Stimulated activated CD8-positive, alpha-beta memory T cell treated with anti-CD3 and anti-CD28 coated beads, Interleukin-2, amount 100 ng/mL, for 48 hours (primary cell): ENCODE results near the gene PACSIN2.
"Not testable (repeated sequence)": the region's sequence is repeated elsewhere in the genome, so short reads cannot be mapped to it uniquely, and the experiment has no call there.

Experiments used
- DNase-seq, 2 donors: peaks; one replicate each; pipeline ENCODE4 v3.0.0-alpha.2; 2020; ENCODE audit warnings: low read depth in 2 of 2

PACSIN2 gene

DNA sequence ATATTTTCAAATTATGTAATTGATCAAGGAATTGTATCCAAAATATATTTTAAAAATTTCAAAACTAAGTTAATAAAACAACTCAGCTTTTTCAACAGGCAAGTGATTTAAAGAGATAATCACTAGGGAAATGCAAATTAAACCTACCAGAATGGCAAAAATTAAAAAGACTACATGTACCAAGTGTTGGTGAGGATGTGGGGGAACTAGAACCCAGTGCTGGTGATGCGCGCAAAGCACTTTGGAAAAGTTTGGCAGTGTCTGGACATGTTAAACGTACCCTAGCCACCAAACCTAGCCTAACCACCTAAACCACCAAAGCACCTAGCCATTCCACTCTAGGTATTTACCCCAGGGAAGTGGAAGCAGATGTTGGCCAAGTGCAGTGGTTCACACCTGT lies 22.9 kb downstream of the PACSIN2 start:
- no peak for DNase-seq

DNA sequence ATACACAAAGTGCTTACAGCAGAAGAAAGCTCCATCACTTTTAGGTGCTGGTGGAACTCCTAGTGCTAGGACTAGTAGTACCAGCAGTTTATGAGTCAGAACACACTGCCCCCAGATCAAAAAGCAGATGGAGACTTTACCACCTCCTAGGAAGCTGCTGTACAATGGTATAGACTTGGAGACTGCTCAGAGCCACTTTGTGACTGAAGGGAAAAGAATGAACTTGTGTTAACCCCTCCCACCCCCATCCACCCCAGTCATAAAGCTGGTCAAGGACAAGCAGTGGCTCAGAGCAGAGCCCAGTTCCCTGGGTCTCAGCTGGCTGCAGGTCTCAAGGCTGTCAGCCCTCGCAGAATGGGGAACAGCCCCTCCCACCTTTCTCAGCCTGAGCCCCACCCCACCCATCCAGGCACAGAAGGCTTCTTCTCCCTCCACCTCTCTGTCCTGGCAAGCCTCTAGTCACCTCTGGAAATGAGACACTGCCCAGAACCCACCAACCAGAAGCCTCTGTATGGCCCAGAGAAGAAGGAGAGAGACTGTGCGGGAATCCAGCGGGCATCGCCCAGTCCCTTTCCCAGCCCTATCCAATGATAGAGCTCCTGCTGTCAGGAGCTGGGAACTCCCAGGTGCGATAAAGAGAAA lies 23.8 kb downstream of the PACSIN2 start:
- DNase-seq: no peak

DNA sequence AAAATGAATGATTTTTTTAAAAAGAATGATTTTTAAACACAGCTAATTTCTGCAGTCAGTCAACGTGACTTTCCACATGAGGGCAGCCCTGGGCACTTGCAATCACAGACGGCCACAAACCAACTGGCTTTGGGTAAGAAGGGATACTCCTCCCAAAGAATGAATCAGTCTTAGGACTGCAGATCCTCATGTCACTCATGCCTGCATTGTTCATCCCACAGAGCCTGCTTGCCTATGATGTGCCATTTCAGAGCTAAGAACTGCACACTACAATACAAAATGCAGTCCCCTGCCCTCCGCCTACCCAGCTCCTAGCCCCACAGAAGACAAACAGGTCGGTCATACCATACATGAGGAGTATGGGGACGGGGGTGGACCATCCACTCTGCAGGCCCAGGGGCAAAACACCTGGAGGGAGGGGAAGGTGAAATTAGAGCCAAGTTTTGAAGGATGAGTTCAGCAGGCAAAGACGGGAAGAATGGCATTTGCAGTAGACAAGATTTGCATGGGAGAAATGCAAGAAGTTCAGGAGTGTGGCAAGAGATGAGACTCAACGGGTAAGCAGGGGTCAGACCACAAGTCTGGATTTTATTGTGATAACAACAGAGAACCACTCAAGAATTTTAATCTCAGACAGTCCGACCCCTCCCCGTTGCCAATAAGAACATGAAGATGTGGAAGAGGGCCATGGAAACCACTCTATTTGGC lies 24.7 kb downstream of the PACSIN2 start:
- DNase-seq: no peak

DNA sequence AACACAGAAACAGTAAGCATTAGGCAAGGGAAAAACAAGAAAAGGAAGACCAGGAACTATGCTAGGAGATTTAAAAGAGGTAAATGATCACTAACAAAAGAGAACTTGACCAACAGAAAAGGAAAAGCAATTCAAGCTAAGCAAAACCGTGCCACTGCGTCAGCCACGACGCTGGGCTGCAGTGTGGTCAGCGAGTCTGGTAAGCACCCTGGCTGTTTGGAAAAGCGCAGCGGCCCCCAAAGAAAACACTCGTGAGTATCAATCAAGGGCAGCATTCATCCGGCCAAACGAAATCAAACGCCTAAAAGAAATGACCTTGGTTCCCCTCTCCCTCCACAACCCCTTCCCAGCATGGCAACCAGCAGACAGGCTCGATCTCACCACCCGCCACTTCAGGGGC lies 28.8 kb downstream of the PACSIN2 start:
- DNase-seq: no peak

DNA sequence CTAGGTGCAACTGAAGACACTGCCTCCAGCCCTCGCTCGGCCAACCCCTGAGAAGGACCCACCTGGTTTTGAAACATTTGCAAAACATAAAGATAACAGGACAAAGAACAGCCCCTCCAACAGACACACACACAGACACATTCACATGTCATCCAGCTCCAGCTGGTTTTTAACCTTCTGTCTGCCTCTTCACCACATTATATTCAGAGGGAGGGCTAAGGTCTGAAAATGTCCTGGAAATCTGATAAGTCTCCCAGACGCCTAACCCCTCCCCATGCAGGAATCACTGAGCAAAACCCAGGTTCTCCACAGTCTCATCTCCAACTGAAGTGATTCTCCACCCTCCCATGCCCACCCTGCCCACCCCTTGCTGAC lies 29.4 kb downstream of the PACSIN2 start:
- DNase-seq: no peak

DNA sequence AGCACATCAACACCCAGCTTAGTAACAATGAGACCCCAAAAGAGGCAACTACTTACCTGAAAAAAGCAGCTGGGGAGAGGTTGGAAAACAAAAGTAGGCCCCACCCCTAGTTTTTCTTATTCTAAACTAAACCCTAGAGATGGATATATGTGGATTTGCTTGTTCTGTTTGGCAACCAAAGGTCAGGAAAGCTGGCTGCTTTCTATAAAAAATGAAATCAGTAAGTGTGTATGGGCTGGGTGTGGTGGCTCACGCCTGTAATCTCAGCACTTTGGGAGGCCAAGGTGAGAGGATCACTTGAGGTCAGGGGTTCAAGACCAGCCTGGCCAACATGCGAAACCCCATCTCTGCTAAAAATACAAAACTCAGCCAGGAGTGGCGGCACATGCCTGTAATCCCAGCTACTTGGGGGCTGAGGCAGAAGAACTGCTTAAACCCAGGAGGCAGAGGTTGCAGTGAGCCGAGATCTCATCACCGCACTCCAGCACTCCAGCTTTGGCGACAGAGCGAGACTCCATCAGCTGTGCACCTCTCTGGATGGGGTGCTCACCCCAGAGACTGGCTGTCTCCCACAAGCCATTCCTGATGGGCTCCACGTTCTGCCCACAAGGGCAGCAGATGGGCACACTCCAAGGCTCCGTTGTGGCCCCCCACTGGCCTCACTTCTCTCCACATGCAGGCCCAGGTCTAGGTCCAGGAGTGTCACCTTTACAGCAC lies 30.0 kb downstream of the PACSIN2 start:
- no peak for DNase-seq

DNA sequence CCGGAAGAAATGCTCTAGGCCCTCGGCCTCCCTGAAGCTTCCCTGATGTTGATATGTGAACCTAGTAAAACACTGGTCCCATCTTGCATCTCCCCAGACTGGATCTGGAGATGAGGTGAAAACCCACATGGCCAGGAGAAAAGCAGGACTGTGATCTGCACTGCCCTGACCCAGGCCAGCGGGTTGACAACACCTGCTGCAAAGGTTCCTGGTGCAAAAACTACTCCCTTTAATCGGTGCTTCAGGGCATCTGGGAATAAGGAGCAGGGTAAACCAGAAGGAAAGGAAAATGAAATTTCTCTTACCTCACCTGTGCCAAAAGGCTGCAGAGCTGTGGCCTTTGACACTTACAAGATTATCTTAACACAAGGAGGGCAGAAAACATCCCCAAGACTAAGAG lies 30.6 kb downstream of the PACSIN2 start:
- DNase-seq: no peak

DNA sequence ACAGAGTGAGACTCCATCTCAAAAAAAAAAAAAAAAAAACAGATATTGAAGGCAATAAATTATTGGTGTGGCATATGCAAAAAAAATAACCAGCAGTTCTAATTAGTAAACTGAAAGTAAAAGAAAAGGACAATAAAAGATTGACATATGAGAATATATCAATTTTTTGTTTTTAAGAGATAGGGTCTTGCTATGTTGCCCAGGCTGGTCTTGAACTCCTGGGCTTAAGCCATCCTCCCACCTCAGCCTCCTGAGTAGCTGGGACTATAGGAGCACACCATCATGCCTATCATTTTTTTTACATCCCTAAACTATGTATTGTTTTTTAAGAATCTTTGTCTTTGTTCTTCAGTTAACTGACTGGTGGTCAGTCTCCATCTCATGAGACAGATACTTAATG lies 31.5 kb downstream of the PACSIN2 start:
- DNase-seq: no peak

DNA sequence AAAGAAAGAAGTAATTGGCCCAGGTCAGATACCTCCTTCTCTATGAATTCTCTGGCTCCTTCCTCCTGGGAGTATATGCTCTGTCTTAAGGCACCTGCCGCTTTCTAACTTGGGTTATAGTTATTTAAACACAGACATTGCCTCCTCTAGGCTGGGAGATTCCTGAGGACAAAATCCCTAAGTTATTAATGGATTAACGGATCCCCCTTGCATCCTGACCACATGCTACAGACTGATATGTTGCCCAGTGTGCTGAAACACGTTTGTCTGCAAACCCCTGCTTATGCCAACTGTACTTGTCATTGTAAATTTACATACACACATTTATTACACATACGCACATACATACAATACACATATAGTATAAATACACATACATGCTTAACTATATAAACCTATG lies 35.3 kb downstream of the PACSIN2 start:
- DNase-seq: no peak

DNA sequence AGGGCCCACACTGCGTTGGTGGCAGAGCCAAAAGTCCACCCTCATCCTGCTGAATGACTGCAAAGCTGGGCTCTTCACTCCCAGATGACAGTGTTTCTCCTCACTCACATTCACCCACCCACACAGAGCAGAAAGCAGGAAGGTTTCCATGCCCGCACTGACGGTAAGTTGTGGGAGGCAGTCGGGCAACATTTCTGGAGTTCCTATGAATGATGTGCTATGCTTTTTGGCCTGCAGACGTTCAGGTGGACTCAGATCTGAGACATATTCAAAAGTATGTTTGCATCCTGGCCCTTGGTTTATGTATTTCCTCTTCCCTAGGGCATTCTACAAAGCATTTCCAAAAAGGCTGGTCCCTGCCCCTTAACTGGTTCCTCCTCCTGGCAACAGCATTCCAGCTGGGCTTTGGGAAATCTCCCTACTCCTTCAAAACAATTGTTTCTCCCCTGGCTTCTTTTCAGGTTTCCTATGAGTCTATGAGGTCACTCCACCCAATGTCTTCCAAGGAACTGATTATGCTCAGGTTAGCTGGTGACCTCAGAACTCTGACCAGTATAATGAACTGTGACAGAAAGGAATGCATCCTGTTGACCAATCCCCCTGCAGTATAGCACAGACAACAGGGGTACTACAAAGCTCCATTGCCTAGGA lies 36.4 kb downstream of the PACSIN2 start:
- DNase-seq: no peak

DNA sequence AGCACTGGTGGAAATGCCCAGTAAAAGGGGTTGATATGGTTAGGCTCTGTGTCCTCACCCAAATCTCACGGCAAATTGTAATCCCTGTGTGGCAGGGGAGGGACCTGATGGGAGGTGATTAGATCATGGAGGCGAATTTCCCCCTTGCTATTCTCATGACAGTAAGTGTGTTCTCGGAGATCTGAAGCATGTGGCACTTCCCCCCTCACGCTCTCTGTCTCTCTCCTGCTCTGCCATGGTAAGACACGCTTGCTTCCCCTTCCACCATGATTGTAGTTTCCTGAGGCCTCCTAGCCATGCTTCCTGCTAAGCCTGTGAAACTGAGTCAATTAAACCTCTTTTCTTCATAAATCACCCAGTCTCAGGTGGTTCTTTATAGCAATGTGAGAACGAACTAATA lies 37.4 kb downstream of the PACSIN2 start:
- no peak for DNase-seq

DNA sequence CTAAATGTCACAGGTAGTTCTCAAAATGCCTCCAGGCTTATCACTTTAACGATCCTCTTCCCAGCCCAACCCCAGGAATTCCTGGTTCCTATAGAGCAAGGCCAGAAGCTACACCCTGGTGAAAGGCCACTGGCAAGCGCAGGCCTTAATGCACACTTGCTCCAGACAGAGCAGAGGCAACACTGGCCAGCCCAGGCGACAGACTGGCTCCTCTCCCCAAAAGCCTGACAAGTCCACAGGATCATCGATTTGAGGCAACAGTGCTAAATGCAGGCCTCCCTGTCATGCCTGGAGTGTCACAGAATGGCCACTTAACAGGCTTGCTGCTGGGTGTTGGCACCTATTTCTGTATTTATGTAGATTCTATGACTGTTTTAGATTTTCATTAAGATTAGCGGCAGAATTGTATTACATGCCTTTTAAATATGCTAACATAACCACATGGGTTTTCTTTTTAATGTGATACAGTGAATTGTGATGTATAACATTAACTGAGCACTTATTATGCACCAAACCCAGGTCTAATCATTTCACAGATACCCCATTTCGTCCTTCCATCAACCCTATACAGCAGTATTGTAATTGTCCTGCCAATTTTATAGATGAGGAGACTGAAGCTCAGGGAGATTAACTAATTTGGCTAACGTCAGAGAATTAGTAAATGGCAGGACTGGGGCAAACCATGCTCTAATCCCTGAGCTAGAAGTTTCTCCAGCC lies 38.6 kb downstream of the PACSIN2 start:
- no peak for DNase-seq

DNA sequence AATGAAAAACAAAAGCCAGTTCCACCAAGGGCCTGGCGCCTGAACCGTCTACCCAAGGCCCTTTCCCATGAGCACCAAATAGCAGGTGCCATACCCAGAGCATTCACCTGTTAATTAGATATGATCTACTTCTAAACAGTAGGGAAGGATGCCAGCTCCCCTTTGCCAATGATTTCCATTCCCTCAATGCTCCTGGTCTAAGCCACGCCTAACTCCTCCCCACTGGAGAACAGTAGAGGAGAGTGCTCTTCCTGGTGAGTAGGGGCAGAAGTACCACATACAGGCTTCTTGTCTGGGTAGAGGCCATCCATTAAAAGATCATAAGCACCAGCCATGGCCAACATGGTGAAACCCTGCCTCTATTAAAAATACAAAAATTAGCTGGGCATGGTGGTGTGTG lies 40.7 kb downstream of the PACSIN2 start:
- DNase-seq: no peak

DNA sequence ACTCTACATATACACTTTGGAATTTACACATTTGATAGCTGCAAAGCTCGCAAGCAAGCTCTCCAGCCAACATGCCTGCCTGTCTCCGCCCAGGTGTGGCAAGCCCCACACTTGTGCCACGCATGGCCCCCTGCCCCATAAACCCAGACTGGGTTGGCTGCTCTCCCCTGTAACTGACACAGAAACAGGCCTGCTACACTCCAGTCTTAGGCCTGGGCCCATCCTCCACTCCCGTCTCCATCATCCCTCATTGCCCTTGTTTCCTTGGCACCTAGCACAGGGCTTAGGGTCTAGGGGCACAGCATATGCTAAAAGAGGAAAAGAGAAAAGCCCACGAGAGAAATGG lies 41.4 kb downstream of the PACSIN2 start:
- no peak for DNase-seq

DNA sequence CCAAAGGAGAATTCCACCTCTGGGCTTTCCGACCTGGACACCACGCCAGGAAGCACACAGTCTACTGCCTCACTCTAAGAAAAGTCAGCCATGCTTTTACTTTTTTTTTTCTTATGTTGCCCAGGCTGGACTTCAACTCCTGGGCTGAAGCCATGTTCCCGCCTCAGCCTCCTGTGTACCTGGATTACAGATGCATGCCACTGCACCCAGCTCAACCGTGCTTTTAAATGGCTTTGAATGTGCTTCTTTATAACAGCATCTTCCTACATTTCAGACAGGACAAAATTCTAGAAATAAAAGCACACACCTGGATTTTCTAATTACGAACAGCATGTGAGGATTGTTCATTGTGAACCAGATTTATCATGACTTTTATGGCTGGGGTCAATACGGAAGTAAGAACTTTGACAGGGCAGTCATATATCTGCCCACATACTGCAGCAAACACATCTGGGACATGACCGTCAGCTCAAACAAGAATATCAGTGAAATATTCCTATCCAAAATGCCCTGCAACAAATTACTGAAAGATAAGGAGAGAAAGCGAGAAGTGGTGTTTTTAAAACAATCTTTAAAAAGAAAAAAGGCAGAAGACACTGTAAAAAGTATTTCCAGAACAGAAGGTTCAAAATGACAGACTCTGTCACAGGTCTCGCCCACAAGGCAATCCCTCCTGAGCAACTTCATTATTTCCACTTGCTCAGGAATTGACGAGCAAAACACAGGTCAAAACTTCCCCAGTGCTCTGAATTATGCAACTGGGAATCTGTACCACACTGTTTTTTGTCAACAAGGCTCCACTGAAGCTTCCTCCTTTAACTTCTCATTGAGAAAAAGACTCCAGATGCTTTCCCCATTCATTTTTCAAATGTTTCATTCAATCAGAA lies 42.1 kb downstream of the PACSIN2 start:
- DNase-seq: no peak

DNA sequence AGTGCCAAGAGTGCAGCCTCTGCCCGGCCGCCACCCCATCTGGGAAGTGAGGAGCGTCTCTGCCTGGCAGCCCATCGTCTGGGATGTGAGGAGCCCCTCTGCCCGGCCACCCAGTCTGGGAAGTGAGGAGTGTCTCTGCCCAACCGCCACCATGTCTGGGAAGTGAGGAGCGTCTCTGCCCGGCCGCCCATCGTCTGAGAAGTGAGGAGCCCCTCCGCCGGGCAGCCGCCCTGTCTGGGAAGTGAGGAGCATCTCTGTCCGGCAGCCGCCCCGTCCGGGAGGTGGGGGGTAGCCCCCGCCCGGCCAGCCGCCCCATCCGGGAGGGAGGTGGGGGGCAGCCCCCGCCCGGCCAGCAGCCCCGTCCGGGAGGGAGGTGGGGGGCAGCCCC lies 43.5 kb downstream of the PACSIN2 start:
- DNase-seq: not testable (repeated sequence)

DNA sequence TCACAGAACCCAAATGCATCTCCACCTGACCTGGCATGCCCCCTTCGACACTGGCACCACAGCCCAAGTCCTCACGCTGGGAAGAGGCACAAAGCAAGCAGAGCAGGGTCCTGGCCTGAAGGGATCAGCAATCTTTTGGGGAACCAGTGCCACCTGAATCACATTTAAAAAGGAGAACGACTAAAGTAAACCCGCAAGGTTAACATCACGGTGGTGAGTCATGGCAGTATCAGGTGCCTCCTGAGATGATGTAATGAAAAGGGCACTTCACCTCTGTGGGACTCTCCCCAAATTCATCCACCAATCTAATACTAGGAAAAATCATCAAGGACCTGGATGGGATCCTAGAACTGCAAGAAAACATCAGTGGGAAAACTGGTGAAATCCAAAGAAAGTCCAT lies 44.9 kb downstream of the PACSIN2 start:
- no peak for DNase-seq

DNA sequence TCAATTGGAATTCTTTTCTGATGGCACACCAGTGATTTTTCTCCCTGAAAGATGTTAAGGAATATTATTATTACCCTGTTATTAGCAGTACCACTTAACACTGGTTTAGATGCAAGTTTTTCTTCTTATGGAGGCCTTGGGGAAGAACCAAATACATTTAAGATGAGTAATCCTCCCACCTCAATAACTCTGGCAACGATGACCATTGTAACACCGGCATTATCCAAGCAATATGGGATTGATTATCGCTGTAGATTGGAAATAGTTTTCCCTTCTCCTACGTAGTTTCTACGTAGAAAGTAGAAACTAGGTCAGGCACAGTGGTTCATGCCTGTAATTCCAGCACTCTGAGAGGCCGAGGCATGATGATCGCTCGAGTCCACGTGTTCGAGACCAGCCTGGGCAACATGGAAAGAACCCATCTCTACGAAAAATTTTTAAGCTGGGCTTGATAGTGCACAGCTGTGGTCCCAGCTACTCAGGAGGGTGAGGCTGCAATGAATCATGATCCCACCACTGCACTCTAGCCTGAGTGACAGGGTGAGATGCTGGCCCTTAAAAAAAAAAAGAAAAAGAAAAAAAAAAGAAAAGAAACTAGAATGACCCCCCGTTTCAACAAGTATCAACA lies 45.5 kb downstream of the PACSIN2 start:
- DNase-seq: no peak

DNA sequence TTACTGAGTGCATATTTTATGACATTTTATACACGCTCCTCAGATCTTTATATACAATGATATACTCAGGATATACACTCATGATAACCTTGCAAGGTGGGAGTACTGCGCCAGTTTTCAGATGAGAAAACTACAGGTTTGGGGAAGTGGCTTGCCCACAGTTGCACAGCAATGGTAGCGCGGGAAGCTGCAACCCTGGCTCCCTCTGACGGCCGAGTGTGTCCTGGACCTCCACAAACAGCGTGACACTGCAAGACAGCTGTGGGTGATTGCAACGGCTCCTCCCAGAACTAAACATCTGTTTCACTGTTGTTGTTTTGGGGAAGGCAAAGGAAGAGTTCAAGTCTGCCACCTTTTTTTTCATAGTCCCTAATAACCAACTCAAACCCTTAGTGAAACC lies 47.0 kb downstream of the PACSIN2 start:
- DNase-seq: no peak

DNA sequence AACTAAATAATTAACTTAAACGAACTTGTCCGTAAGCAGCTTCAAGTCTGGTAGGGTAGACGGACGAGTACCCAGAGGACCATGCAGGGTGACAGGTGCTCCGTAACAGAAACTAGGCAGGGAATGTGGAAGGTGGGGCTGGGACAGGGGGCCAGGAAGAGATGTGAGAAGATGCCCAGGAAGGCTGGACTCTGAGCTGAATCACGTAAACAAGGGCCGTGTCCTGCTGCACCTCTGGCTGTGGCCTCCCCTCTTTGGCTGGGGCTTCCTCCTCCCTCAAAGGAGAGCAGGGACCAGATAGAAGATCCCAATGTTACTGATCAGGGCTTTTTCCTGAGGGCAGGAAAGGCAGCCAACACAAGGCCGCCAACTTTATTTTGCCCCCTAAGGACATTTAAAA lies 47.9 kb downstream of the PACSIN2 start:
- DNase-seq: no peak

DNA sequence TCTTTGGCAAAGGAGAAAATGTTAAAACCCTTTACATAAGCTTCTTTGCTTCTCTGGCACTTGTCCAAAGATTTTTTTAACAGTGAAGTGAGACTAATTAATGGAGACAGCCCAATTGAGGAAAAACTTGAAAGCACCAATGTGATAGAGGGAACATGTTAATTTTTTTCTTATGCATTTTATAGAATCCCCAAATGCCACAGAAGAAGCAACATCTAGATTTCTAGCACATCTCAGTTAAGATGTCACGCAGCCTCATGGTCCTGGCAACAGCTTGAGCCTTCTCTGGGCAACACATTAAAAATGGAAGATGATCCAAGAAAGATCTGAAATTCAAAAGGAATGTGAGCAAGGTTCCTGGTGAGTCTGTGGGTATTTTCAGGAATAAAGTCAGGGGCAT lies 48.5 kb downstream of the PACSIN2 start:
- no peak for DNase-seq
